Esophagus muscularis mucosa (tissue), 4 donors: ENCODE results near the gene LARGE1.

ENCODE experiments used
- CTCF ChIP-seq, 3 experiments: fragments of 200-600 bp in 2 of 3; fragments of 450-650 bp in 1 of 3; sonication (generic) in 2 of 3; IDR thresholded peaks; one replicate each; pipeline ENCODE4 v1.5.1; 2017 to 2019; ENCODE audit warnings: antibody characterized with exemption in 3 of 3, mild to moderate bottlenecking in 2 of 3, moderate library complexity in 1 of 3
- EP300 ChIP-seq: sonication (generic); formaldehyde crosslinking; IDR thresholded peaks from one replicate; pipeline ENCODE4 v1.6.1; 2017; ENCODE audit warnings: antibody characterized with exemption
- POLR2A ChIP-seq: fragments of 450-650 bp; IDR thresholded peaks from one replicate; pipeline ENCODE4 v1.6.1; 2017; ENCODE audit warnings: antibody characterized with exemption, moderate library complexity, mild to moderate bottlenecking, low read depth
- POLR2AphosphoS5 ChIP-seq, 2 donors: sonication (generic); formaldehyde crosslinking; IDR thresholded peaks; one replicate each; pipeline ENCODE4 v1.6.1; 2017; ENCODE audit warnings: antibody characterized with exemption in 2 of 2

- TF ChIP-seq CTCF (IDR thresholded peaks at IDR 0.05), result no peak
- TF ChIP-seq EP300, result no peak
- TF ChIP-seq POLR2AphosphoS5 (IDR thresholded peaks at IDR 0.05), result no peak
- no peak for TF ChIP-seq POLR2A
Measured at GRCh38 chr22:33875316-33875715, 45.0 kb downstream of the LARGE1 start.
